SK-N-SH treated with all-trans-retinoic acid at 6 μM for 48 hours (cell line): ENCODE data around the gene FAM32A.

ENCODE experiments used
- BACH2 ChIP-seq: fragments of 250-450 bp; sonication (Bioruptor Pico); IDR thresholded peaks from 2 replicates; pipeline ENCODE4 v1.9.0; 2021; ENCODE audit warnings: mild to moderate bottlenecking, borderline replicate concordance
- OSR1 ChIP-seq: fragments of 250-450 bp; sonication (Bioruptor Pico); IDR thresholded peaks from 2 replicates; pipeline ENCODE4 v1.8.0; 2022; ENCODE audit warnings: moderate library complexity, mild to moderate bottlenecking, inconsistent platforms
- TCF4 ChIP-seq: fragments of 250-450 bp; sonication (Bioruptor Pico); IDR thresholded peaks from 2 replicates; pipeline ENCODE4 v1.8.0; 2021; ENCODE audit warnings: mild to moderate bottlenecking, moderate library complexity, borderline replicate concordance

- no peak for TF ChIP-seq BACH2 (CRISPR knock-in tag)
- no peak for TF ChIP-seq TCF4
- no peak for TF ChIP-seq OSR1 (CRISPR knock-in tag)
Measured at GRCh38 chr19:16233836-16234551, 48.8 kb downstream of the FAM32A start.
